Measurements from ENCODE around the gene RBAK.
"Not testable (repeated sequence)": the region's sequence is repeated elsewhere in the genome, so short reads cannot be mapped to it uniquely, and the experiment has no call there.

GRCh38 chr7:5033186-5033585 is 12.5 kb upstream of the RBAK start:
- TF ChIP-seq HNF4A (conservative IDR thresholded peaks at IDR 0.05); FOXA1 (IDR thresholded peaks at IDR 0.05); CTCF (IDR thresholded peaks at IDR 0.05; ENCODE audit: low read depth, low read length, missing input control); EGR1 (IDR thresholded peaks at IDR 0.05; ENCODE audit: low read depth in 2 of 2); YY1 (IDR thresholded peaks at IDR 0.05); ZBTB33 (IDR thresholded peaks at IDR 0.05); REST (IDR thresholded peaks at IDR 0.05); TAF1 (conservative IDR thresholded peaks at IDR 0.05); GABPA (IDR thresholded peaks at IDR 0.05 in 1 of 2, conservative IDR thresholded peaks at IDR 0.05 in 1 of 2); RAD21 (IDR thresholded peaks at IDR 0.05): not testable (repeated sequence)
- TF ChIP-seq, protein P1, sequence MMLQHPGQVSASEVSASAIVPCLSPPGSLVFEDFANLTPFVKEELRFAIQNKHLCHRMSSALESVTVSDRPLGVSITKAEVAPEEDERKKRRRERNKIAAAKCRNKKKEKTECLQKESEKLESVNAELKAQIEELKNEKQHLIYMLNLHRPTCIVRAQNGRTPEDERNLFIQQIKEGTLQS (IDR thresholded peaks at IDR 0.05) = not testable (repeated sequence)
- TF ChIP-seq, protein P2, sequence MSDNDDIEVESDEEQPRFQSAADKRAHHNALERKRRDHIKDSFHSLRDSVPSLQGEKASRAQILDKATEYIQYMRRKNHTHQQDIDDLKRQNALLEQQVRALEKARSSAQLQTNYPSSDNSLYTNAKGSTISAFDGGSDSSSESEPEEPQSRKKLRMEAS (IDR thresholded peaks at IDR 0.05) = not testable (repeated sequence)
